ENCODE measurements around the gene SYNRG.

- TF ChIP-seq HDGF (IDR thresholded peaks at IDR 0.05; ENCODE audit: borderline replicate concordance) (no peak), FOXM1 (IDR thresholded peaks at IDR 0.05; ENCODE audit: borderline replicate concordance) (no peak), ELF4 (IDR thresholded peaks at IDR 0.05) (no peak), SUZ12 (IDR thresholded peaks at IDR 0.05) (no peak), ARNT (IDR thresholded peaks at IDR 0.05) (no peak), BHLHE40 (IDR thresholded peaks at IDR 0.05; ENCODE audit: borderline replicate concordance) (no peak), TARDBP (IDR thresholded peaks at IDR 0.05) (no peak), FOXK2 (IDR thresholded peaks at IDR 0.05) (no peak)
These were observed 45.0 kb downstream of the SYNRG start for GRCh38 chr17:37564252-37564651.

Measured in HEK293T (cell line).